LNCAP (cell line): ENCODE data around the gene LAX1.

Experiments used
- TF ChIP-seq, protein P1 (sequence below): fragments of 450-650 bp; IDR thresholded peaks from 2 replicates; pipeline ENCODE4 v1.5.1; 2017; ENCODE audit warnings: mild to moderate bottlenecking

LAX1 gene

DNA sequence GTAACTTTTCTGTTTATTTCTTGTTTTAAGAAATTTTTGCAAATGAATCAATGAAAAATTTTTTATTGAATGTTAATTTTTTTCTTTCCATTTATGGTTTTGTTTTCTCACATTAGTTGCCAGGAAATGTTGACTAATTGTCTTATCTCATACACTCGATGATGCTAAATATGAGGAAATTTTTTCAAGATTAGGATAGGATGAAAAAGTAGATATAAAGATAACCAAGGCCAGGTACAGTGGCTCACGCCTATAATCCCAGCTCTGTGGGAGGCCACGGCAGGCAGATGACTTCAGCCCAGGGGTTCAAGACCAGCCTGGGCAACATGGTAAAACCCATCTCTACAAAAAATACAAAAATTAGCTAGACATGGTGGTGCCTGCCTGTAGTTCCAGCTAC, 12.6 kb downstream of the LAX1 start:
- TF ChIP-seq, protein P1, sequence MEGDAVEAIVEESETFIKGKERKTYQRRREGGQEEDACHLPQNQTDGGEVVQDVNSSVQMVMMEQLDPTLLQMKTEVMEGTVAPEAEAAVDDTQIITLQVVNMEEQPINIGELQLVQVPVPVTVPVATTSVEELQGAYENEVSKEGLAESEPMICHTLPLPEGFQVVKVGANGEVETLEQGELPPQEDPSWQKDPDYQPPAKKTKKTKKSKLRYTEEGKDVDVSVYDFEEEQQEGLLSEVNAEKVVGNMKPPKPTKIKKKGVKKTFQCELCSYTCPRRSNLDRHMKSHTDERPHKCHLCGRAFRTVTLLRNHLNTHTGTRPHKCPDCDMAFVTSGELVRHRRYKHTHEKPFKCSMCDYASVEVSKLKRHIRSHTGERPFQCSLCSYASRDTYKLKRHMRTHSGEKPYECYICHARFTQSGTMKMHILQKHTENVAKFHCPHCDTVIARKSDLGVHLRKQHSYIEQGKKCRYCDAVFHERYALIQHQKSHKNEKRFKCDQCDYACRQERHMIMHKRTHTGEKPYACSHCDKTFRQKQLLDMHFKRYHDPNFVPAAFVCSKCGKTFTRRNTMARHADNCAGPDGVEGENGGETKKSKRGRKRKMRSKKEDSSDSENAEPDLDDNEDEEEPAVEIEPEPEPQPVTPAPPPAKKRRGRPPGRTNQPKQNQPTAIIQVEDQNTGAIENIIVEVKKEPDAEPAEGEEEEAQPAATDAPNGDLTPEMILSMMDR: no peak

DNA sequence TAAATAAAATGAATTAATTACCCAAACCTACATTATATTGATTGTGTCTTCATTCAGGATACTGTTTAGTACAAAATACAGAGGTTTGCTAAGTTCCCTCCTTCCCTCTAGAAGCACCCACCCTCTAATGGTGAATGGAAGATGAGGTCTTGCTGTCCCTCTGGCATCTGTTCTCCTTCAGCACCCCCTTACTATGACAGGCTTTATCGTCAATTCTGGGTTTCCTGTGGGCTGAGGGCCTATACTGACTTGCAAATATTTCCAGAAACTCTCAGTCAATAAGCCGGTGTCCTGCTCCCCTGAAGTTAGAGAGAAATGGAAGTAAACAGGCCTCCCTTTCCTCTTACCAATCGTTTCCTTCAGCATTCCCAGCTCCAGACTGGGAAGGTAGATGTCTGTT, 13.2 kb downstream of the LAX1 start:
- TF ChIP-seq, protein P1: no peak

- TF ChIP-seq, protein P1: no peak
Measured at GRCh38 chr1:203778789-203779188, 13.8 kb downstream of the LAX1 start.

DNA sequence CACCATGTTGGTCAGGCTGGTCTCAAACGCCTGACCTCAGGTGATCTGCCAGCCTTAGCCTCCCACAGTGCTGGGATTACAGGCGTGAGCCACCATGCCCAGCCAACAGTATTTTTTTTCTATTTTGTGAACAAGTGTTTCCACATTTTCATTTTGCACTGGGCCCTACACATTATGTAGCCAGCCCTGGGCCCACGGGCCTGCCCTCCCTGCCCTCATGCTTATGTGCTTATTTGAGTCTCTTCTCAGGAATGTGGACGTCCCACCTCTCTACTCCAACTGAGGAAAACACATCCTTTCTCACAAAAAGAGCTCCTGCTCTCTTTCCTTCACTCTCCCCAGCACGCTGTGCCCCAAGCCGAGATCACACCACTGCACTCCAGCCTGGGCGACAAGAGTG, 17.0 kb downstream of the LAX1 start:
- TF ChIP-seq, protein P1: no peak

DNA sequence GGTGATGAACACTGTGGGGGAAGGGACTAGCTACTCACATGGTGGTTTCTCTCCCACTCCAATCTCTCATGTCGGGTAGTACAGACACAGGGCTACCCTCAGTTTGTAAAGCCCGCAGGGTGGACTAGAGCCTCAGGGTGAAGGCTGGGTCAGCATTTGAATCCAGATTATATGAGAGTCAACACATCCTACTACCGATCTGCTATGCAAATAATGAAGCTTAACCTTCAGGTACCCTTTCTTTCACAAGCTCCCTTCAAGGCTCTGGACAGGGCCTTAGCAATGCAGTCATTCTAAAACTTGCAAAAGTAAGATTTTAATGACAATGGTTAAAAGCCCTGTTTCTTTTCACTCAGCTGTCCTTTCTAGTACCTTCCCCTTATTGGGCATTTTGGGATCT, 25.0 kb downstream of the LAX1 start:
- TF ChIP-seq, protein P1: no peak

GRCh38 chr1:203791498-203791897, 26.5 kb downstream of the LAX1 start:
- TF ChIP-seq, protein P1: no peak

- TF ChIP-seq, protein P1: no peak
Measured at GRCh38 chr1:203792486-203792885, 27.5 kb downstream of the LAX1 start.

GRCh38 chr1:203794764-203795440, 29.9 kb downstream of the LAX1 start:
- TF ChIP-seq, protein P1: no peak
